C4-2B (cell line): ENCODE results near the gene SLMAP.

Experiments
- ZFX ChIP-seq: fragments of 450-650 bp; IDR thresholded peaks from 2 replicates; pipeline ENCODE4 v1.6.1; 2017
- TF ChIP-seq, protein P1 (sequence below): fragments of 450-650 bp; conservative IDR thresholded peaks from 2 replicates; pipeline ENCODE4 v1.5.1; 2017; ENCODE audit warnings: mild to moderate bottlenecking

DNA sequence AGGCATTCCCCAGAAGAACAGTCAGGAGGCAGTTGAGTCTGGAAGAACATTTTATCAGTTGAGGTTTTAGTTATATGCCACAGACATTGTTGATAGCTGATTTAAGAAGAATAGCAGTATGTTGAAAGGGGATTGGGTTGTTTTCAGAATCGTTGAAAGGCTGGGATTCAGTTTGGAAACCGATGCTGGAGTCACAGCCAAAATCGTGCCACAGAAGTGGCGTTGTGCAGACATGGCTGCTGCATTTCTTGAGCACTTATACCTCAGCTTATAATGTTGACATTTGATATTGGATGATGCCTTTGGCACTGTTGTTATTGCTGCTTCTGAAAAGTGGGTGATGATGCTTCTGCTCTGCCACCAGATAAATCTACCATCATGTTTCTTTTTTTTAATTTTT, 16.1 kb downstream of the SLMAP start:
- TF ChIP-seq, protein P1, sequence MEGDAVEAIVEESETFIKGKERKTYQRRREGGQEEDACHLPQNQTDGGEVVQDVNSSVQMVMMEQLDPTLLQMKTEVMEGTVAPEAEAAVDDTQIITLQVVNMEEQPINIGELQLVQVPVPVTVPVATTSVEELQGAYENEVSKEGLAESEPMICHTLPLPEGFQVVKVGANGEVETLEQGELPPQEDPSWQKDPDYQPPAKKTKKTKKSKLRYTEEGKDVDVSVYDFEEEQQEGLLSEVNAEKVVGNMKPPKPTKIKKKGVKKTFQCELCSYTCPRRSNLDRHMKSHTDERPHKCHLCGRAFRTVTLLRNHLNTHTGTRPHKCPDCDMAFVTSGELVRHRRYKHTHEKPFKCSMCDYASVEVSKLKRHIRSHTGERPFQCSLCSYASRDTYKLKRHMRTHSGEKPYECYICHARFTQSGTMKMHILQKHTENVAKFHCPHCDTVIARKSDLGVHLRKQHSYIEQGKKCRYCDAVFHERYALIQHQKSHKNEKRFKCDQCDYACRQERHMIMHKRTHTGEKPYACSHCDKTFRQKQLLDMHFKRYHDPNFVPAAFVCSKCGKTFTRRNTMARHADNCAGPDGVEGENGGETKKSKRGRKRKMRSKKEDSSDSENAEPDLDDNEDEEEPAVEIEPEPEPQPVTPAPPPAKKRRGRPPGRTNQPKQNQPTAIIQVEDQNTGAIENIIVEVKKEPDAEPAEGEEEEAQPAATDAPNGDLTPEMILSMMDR, result no peak
- TF ChIP-seq ZFX, result no peak
